Muscle of leg (tissue), 11 donors: ENCODE results near the gene LYST. TPM values are rescaled to one million over a fixed set of nuclear protein-coding genes. Genes with fewer than 3 reads are reported as not detected.

Experiments
- DNase-seq: peaks from one replicate; pipeline ENCODE4 v3.0.0; 2013
- H3K27ac ChIP-seq: one replicate; pipeline ENCODE4 v1.5.1; 2013; ENCODE audit warnings: mild to moderate bottlenecking, low read length, control low read depth
- H3K27me3 ChIP-seq: one replicate; pipeline ENCODE4 v1.6.1; 2013; ENCODE audit warnings: low read length; ENCODE audit not compliant: control insufficient read depth, insufficient read depth
- H3K36me3 ChIP-seq: one replicate; pipeline ENCODE4 v1.6.1; 2013; ENCODE audit warnings: low read length; ENCODE audit not compliant: control insufficient read depth, insufficient read depth
- H3K4me1 ChIP-seq: one replicate; pipeline ENCODE4 v1.6.1; 2013; ENCODE audit warnings: low read length; ENCODE audit not compliant: control insufficient read depth, insufficient read depth
- H3K4me3 ChIP-seq: one replicate; pipeline ENCODE4 v1.5.1; 2013; ENCODE audit warnings: low read length, control low read depth
- H3K9me3 ChIP-seq: replicated peaks from 2 replicates; pipeline ENCODE4 v1.6.1; 2013; ENCODE audit warnings: low read depth, low read length; ENCODE audit not compliant: control insufficient read depth
- WGBS: methylation state at CpG from one replicate; pipeline ENCODE4 v1.1.5; 2013; ENCODE audit warnings: missing lambda C conversion rate; ENCODE audit not compliant: insufficient coverage; 5-methylcytosine and 5-hydroxymethylcytosine counted together
- polyA plus RNA-seq, 8 donors: library from polyadenylated mRNA; unstranded; fragments of 120-200 nt; gene quantifications; one replicate each; pipeline versions ENCODE4 v1.2.1 to v1.2.3, GENCODE V29; 2013; ENCODE audit warnings: inconsistent platforms in 1 of 8, low replicate concordance in 1 of 8; ENCODE audit not compliant: insufficient read length in 8 of 8, insufficient read depth in 1 of 8
- total RNA-seq: library from RNA; stranded (reverse); fragments of 120-200 nt; gene quantifications from one replicate; pipeline ENCODE4 v1.2.4, GENCODE V29; 2013

Gene LYST
- total and polyA plus RNA-seq, 9 donors, result 4.2 to 10.2 (median 5.5) TPM

DNA sequence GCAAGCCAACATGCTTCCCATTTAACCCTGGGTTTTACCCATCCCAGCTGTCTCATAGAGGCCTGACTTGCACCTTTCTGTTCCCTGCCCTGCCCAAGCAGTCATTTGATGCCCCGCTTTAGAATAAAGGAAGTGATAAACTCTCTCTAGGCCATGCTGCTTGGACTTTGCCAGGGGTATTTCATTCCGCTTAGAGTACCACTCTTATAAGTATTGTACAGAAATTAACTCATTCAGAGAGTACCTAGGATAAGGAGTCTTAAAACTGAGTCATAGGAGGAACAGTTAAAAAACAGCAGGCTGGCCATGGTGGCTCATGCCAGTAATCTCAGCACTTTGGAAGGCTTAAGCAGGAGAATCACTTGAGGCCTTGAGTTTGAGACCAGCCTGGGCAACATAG is 21.0 kb upstream of the LYST start:
- no peak overlapping the region for H3K27ac ChIP-seq
- no peak for DNase-seq
- H3K4me1 ChIP-seq, result peaks cover 4% of the 10 kb centered on the region
- no peak overlapping the region for H3K4me3 ChIP-seq
- H3K36me3 ChIP-seq, result no peaks in the 10 kb centered on the region
- H3K27me3 ChIP-seq, result no peaks in the 10 kb centered on the region
- WGBS, result no CpG with 5 or more reads among the region's 2 CpGs
- H3K9me3 ChIP-seq, result no peaks in the 10 kb centered on the region

GRCh38 chr1:235885655-235886262 is 19.1 kb upstream of the LYST start:
- H3K36me3 ChIP-seq, result no peaks in the 10 kb centered on the region
- no peaks in the 10 kb centered on the region for H3K27me3 ChIP-seq
- H3K4me3 ChIP-seq, result no peak overlapping the region
- WGBS, result no CpG with 5 or more reads among the region's 3 CpGs
- no peak overlapping the region for H3K27ac ChIP-seq
- no peak for DNase-seq
- H3K9me3 ChIP-seq, result no peaks in the 10 kb centered on the region
- peaks cover 4% of the 10 kb centered on the region for H3K4me1 ChIP-seq

DNA sequence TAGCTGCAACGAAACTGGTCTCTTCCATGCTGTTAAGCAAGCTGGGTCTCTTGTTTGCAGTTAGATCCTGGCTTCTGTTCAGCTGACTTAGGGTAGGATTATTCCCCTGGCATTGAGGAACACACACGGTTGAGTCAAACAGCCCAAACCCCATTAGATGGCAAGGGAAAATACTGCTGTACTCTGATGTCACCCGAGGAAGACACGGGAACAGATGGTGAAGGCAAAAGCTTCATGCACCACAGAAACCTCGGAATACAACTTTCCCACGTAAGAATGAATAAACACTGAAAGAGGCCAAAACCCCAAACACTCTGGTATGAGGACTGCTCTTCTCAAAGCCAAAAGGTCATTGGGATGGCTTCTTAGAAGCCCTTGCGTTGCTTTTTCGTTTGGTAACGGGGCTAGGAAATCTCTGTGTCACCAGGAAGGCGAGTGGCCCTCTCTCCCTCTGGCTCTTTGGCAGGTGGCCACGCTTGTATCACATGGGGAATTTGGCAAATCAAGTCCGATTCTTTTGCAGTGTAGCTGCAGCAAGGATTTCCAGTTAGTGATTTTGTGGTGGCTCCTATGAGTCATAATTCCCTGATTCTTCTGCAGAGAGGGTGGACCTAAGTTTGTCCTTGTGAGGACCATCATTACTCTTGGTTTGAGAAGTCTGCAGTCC is 16.7 kb upstream of the LYST start:
- peak; percentile 76 for DNase-seq
- no peak overlapping the region for H3K4me3 ChIP-seq
- peaks cover 4% of the 10 kb centered on the region for H3K4me1 ChIP-seq
- H3K9me3 ChIP-seq, result no peaks in the 10 kb centered on the region
- WGBS, result 42% methylated on average over 11 of the region's 12 CpGs
- H3K36me3 ChIP-seq, result no peaks in the 10 kb centered on the region
- no peaks in the 10 kb centered on the region for H3K27me3 ChIP-seq
- no peak overlapping the region for H3K27ac ChIP-seq

DNA sequence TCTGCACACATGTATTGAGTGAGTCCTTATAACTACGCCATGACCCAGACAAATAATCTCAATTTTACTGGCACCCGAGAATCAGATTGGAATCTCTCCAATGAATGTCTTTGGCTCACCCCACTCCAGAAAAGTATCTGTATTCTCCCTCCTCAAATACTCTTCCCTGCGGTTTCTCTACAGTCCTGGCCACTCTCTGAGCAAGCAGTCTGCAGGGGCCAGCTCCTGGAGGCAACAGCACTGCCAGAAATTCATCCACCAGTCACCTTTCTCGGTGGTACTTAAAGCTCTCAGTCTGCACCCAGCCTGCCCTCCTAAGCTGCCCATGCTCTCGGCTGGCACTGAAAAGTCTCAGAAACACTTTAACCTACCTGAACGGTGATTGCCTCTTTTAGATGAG is 16.1 kb upstream of the LYST start:
- peaks cover 4% of the 10 kb centered on the region for H3K4me1 ChIP-seq
- no peak overlapping the region for H3K4me3 ChIP-seq
- H3K27me3 ChIP-seq, result no peaks in the 10 kb centered on the region
- H3K36me3 ChIP-seq, result no peaks in the 10 kb centered on the region
- no peaks in the 10 kb centered on the region for H3K9me3 ChIP-seq
- WGBS, result 68% methylated on average over 6 of the region's 6 CpGs
- H3K27ac ChIP-seq, result no peak overlapping the region
- no peak for DNase-seq

DNA sequence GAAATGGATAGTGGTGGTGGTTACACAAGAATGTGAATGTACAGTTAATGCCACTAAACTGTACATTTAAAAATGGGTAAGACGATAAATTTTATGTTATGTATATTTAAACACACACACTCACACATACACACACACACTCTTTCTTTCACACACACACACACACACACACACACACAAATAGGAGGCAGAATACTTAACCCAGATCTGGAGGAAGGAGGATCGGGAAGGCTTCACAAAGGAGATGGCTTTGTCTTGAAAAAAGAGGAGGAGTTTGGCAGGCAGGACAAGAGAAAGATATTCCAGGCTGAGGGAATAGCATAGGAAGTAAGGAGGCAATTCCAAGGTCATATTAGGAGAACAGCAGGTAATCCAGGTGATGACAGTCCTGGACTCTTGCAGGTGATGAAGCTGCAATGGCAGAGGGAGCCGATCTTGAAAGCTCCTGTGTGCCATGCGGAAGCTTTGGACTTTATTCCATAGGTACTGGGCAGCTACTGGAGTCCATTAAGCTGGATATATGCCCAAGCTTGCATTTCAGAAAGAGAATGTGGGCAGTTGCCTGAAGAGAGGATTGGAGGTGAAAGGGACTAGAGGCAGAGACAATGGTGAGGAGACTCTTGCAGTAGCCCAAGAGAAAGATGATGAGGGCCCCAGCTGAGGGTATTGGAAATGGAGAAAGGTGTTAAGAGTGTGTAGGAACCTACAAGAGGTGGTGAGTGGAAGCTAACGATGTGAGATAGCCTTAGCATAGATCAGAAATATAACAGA is 15.4 kb upstream of the LYST start:
- H3K27ac ChIP-seq, result no peak overlapping the region
- DNase-seq, result no peak
- WGBS, result 91% methylated on average over 4 of the region's 5 CpGs
- no peaks in the 10 kb centered on the region for H3K9me3 ChIP-seq
- no peaks in the 10 kb centered on the region for H3K27me3 ChIP-seq
- H3K4me3 ChIP-seq, result no peak overlapping the region
- H3K4me1 ChIP-seq, result peaks cover 4% of the 10 kb centered on the region
- H3K36me3 ChIP-seq, result no peaks in the 10 kb centered on the region

GRCh38 chr1:235878082-235878811 is 11.5 kb upstream of the LYST start:
- peaks cover 4% of the 10 kb centered on the region for H3K4me1 ChIP-seq

GRCh38 chr1:235876402-235876841 is 9.7 kb upstream of the LYST start:
- no peak for DNase-seq
- Histone ChIP-seq H3K36me3 (no peaks in the 10 kb centered on the region), H3K27me3 (peaks cover 5% of the 10 kb centered on the region), H3K9me3 (no peaks in the 10 kb centered on the region), H3K27ac (no peak overlapping the region), H3K4me3 (no peak overlapping the region), H3K4me1 (no peaks in the 10 kb centered on the region)
- WGBS, result no CpG with 5 or more reads among the region's 2 CpGs

More at GRCh38 chr1:235878082-235878811, 11.5 kb upstream of the LYST start:
- WGBS, result 43% methylated on average over 4 of the region's 6 CpGs
- Histone ChIP-seq H3K27me3 (peaks cover 4% of the 10 kb centered on the region), H3K36me3 (no peaks in the 10 kb centered on the region), H3K4me3 (no peak overlapping the region), H3K27ac (peak overlapping the region; percentile 17), H3K9me3 (no peaks in the 10 kb centered on the region)
- DNase-seq, result peak; percentile 39

GRCh38 chr1:235875036-235875597 is 8.4 kb upstream of the LYST start:
- peaks cover 5% of the 10 kb centered on the region for H3K27me3 ChIP-seq
- H3K4me1 ChIP-seq, result no peaks in the 10 kb centered on the region
- WGBS, result no CpG with 5 or more reads among the region's 4 CpGs
- no peaks in the 10 kb centered on the region for H3K36me3 ChIP-seq
- no peak overlapping the region for H3K27ac ChIP-seq
- DNase-seq, result no peak
- no peak overlapping the region for H3K4me3 ChIP-seq
- no peaks in the 10 kb centered on the region for H3K9me3 ChIP-seq

GRCh38 chr1:235874261-235874660 is 7.6 kb upstream of the LYST start:
- no peaks in the 10 kb centered on the region for H3K4me1 ChIP-seq
- WGBS, result no CpG with 5 or more reads among the region's 4 CpGs
- no peak overlapping the region for H3K4me3 ChIP-seq
- no peak for DNase-seq
- peaks cover 5% of the 10 kb centered on the region for H3K27me3 ChIP-seq
- H3K9me3 ChIP-seq, result no peaks in the 10 kb centered on the region
- no peak overlapping the region for H3K27ac ChIP-seq
- H3K36me3 ChIP-seq, result no peaks in the 10 kb centered on the region
